ENCODE measurements around the gene KDM6A. TPM values are rescaled to one million over a fixed set of nuclear protein-coding genes. Genes with fewer than 3 reads are reported as not detected.

KDM6A gene
- total RNA-seq, 1 experiment from 2014 or later, result 45.0 TPM

DNA sequence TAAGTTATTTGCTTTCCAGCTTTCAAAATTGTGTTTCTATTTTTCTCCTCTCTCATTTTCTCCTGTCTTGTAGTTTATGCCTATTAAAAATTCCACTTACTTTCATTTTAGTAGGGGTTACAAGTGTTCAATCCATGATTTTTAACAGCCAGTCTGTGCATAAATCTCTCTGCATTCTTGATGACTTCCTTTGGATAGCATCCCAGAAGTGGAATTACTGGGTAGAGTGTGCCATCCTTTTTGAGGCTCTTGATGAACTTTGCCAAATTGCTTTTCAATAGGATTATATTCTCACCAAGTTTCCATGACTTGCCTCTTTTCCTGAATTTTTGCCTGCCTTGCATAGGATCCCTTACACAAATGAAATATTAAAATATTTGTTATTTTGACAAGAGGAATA, 269.2 kb downstream of the KDM6A start:
- CTCF ChIA-PET, result no interaction called here
- POLR2A ChIA-PET, result no interaction called here

More for the DNA sequence above, 269.2 kb downstream of the KDM6A start:
- no peak overlapping the region for H3K27ac Mint-ChIP-seq
- H3K36me3 Mint-ChIP-seq, result no peaks in the 10 kb centered on the region
- TF ChIP-seq CREB1 (CRISPR knock-in tag; IDR thresholded peaks at IDR 0.05) (no peak), TP53 (CRISPR knock-in tag; IDR thresholded peaks at IDR 0.05) (no peak), JUN (CRISPR knock-in tag; IDR thresholded peaks at IDR 0.05) (no peak), CBFB (CRISPR knock-in tag; IDR thresholded peaks at IDR 0.05; ENCODE audit: low read depth) (no peak), RELA (CRISPR knock-in tag; IDR thresholded peaks at IDR 0.05; ENCODE audit: borderline replicate concordance) (no peak), NFYB (CRISPR knock-in tag; conservative IDR thresholded peaks at IDR 0.05; ENCODE audit: low read depth) (no peak), HMGA2 (CRISPR knock-in tag; IDR thresholded peaks at IDR 0.05) (no peak), SMAD4 (CRISPR knock-in tag; IDR thresholded peaks at IDR 0.05) (no peak), ZNF423 (CRISPR knock-in tag; IDR thresholded peaks at IDR 0.05) (no peak)
- TF ChIP-seq, protein P1, sequence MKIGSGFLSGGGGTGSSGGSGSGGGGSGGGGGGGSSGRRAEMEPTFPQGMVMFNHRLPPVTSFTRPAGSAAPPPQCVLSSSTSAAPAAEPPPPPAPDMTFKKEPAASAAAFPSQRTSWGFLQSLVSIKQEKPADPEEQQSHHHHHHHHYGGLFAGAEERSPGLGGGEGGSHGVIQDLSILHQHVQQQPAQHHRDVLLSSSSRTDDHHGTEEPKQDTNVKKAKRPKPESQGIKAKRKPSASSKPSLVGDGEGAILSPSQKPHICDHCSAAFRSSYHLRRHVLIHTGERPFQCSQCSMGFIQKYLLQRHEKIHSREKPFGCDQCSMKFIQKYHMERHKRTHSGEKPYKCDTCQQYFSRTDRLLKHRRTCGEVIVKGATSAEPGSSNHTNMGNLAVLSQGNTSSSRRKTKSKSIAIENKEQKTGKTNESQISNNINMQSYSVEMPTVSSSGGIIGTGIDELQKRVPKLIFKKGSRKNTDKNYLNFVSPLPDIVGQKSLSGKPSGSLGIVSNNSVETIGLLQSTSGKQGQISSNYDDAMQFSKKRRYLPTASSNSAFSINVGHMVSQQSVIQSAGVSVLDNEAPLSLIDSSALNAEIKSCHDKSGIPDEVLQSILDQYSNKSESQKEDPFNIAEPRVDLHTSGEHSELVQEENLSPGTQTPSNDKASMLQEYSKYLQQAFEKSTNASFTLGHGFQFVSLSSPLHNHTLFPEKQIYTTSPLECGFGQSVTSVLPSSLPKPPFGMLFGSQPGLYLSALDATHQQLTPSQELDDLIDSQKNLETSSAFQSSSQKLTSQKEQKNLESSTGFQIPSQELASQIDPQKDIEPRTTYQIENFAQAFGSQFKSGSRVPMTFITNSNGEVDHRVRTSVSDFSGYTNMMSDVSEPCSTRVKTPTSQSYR (CRISPR knock-in tag; IDR thresholded peaks at IDR 0.05), result no peak
- TF ChIP-seq, protein P2, sequence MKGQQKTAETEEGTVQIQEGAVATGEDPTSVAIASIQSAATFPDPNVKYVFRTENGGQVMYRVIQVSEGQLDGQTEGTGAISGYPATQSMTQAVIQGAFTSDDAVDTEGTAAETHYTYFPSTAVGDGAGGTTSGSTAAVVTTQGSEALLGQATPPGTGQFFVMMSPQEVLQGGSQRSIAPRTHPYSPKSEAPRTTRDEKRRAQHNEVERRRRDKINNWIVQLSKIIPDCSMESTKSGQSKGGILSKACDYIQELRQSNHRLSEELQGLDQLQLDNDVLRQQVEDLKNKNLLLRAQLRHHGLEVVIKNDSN (CRISPR knock-in tag; IDR thresholded peaks at IDR 0.05), result no peak
- TF ChIP-seq, protein P3, sequence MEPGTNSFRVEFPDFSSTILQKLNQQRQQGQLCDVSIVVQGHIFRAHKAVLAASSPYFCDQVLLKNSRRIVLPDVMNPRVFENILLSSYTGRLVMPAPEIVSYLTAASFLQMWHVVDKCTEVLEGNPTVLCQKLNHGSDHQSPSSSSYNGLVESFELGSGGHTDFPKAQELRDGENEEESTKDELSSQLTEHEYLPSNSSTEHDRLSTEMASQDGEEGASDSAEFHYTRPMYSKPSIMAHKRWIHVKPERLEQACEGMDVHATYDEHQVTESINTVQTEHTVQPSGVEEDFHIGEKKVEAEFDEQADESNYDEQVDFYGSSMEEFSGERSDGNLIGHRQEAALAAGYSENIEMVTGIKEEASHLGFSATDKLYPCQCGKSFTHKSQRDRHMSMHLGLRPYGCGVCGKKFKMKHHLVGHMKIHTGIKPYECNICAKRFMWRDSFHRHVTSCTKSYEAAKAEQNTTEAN (CRISPR knock-in tag; IDR thresholded peaks at IDR 0.05), result no peak
- TF ChIP-seq, protein P4, sequence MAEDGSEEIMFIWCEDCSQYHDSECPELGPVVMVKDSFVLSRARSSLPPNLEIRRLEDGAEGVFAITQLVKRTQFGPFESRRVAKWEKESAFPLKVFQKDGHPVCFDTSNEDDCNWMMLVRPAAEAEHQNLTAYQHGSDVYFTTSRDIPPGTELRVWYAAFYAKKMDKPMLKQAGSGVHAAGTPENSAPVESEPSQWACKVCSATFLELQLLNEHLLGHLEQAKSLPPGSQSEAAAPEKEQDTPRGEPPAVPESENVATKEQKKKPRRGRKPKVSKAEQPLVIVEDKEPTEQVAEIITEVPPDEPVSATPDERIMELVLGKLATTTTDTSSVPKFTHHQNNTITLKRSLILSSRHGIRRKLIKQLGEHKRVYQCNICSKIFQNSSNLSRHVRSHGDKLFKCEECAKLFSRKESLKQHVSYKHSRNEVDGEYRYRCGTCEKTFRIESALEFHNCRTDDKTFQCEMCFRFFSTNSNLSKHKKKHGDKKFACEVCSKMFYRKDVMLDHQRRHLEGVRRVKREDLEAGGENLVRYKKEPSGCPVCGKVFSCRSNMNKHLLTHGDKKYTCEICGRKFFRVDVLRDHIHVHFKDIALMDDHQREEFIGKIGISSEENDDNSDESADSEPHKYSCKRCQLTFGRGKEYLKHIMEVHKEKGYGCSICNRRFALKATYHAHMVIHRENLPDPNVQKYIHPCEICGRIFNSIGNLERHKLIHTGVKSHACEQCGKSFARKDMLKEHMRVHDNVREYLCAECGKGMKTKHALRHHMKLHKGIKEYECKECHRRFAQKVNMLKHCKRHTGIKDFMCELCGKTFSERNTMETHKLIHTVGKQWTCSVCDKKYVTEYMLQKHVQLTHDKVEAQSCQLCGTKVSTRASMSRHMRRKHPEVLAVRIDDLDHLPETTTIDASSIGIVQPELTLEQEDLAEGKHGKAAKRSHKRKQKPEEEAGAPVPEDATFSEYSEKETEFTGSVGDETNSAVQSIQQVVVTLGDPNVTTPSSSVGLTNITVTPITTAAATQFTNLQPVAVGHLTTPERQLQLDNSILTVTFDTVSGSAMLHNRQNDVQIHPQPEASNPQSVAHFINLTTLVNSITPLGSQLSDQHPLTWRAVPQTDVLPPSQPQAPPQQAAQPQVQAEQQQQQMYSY (CRISPR knock-in tag; IDR thresholded peaks at IDR 0.05), result no peak
- TF ChIP-seq, protein P5, sequence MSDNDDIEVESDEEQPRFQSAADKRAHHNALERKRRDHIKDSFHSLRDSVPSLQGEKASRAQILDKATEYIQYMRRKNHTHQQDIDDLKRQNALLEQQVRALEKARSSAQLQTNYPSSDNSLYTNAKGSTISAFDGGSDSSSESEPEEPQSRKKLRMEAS (CRISPR knock-in tag; IDR thresholded peaks at IDR 0.05), result no peak
- TF ChIP-seq, protein P6, sequence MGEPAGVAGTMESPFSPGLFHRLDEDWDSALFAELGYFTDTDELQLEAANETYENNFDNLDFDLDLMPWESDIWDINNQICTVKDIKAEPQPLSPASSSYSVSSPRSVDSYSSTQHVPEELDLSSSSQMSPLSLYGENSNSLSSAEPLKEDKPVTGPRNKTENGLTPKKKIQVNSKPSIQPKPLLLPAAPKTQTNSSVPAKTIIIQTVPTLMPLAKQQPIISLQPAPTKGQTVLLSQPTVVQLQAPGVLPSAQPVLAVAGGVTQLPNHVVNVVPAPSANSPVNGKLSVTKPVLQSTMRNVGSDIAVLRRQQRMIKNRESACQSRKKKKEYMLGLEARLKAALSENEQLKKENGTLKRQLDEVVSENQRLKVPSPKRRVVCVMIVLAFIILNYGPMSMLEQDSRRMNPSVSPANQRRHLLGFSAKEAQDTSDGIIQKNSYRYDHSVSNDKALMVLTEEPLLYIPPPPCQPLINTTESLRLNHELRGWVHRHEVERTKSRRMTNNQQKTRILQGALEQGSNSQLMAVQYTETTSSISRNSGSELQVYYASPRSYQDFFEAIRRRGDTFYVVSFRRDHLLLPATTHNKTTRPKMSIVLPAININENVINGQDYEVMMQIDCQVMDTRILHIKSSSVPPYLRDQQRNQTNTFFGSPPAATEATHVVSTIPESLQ (CRISPR knock-in tag; IDR thresholded peaks at IDR 0.05), result no peak
- TF ChIP-seq, protein P7, sequence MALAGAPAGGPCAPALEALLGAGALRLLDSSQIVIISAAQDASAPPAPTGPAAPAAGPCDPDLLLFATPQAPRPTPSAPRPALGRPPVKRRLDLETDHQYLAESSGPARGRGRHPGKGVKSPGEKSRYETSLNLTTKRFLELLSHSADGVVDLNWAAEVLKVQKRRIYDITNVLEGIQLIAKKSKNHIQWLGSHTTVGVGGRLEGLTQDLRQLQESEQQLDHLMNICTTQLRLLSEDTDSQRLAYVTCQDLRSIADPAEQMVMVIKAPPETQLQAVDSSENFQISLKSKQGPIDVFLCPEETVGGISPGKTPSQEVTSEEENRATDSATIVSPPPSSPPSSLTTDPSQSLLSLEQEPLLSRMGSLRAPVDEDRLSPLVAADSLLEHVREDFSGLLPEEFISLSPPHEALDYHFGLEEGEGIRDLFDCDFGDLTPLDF (CRISPR knock-in tag; IDR thresholded peaks at IDR 0.05), result no peak
- no peak overlapping the region for H3K4me3 Mint-ChIP-seq
- DNase-seq (ENCODE audit: low spot score) (no peak), ATAC-seq (no peak)
- no peaks in the 10 kb centered on the region; the same call in 1 of the 2 replicates for H3K9me3 Mint-ChIP-seq
- no peaks in the 10 kb centered on the region for H3K4me1 Mint-ChIP-seq
- H3K27me3 Mint-ChIP-seq (ENCODE audit: low read depth), result no peaks in the 10 kb centered on the region

All from WTC11 (cell line).